GM23248 (cell line): ENCODE data around the gene PCDHA11.

Experiments
- EZH2 ChIP-seq: fragments of 200-600 bp; sonication (generic); IDR thresholded peaks from 2 replicates; pipeline ENCODE4 v1.6.1; 2018; ENCODE audit warnings: antibody characterized with exemption, mild to moderate bottlenecking; ENCODE audit not compliant: insufficient read depth, poor library complexity, severe bottlenecking
- EZH2phosphoT487 ChIP-seq: fragments of 200-600 bp; sonication (generic); IDR thresholded peaks from 2 replicates; pipeline ENCODE4 v1.6.1; 2018; ENCODE audit warnings: antibody characterized with exemption, moderate library complexity, mild to moderate bottlenecking, low read depth; ENCODE audit not compliant: insufficient read depth

DNA sequence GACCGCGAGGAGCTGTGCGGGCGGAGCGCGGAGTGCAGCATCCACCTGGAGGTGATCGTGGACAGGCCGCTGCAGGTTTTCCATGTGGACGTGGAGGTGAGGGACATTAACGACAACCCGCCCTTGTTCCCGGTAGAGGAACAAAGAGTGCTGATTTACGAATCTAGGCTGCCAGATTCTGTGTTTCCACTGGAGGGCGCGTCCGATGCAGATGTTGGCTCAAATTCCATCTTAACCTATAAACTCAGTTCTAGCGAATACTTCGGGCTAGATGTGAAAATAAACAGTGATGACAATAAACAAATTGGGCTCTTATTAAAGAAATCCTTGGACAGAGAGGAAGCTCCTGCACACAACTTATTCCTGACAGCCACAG is 40.4 kb upstream of the PCDHA11 start:
- TF ChIP-seq EZH2 (no peak), EZH2phosphoT487 (no peak)
